H9 (cell line): Measurements from ENCODE around the gene FBXL7. TPM values are rescaled to one million over a fixed set of nuclear protein-coding genes. Genes with fewer than 3 reads are reported as not detected.

Experiments
- DNase-seq: peaks from one replicate; pipeline ENCODE4 v3.0.0-alpha.2; 2017
- H2AFZ ChIP-seq: one replicate; pipeline ENCODE4 v1.6.1; 2013; ENCODE audit warnings: mild to moderate bottlenecking, low read length, control low read depth, moderate library complexity
- H2AK5ac ChIP-seq: 2 replicates; pipeline ENCODE4 v1.6.1; 2013; ENCODE audit warnings: low read length, control low read depth, mixed read lengths; ENCODE audit not compliant: insufficient read length
- H2BK120ac ChIP-seq: one replicate; pipeline ENCODE4 v1.6.1; 2013; ENCODE audit warnings: low read depth, mild to moderate bottlenecking, low read length, control low read depth, inconsistent platforms; ENCODE audit not compliant: poor library complexity, severe bottlenecking
- H2BK12ac ChIP-seq: 2 replicates; pipeline ENCODE4 v1.6.1; 2013; ENCODE audit warnings: low read length, control low read depth, mixed read lengths, low read depth; ENCODE audit not compliant: insufficient read length
- H2BK15ac ChIP-seq: 2 replicates; pipeline ENCODE4 v1.6.1; 2013; ENCODE audit warnings: low read depth, low read length, control low read depth
- H2BK20ac ChIP-seq: one replicate; pipeline ENCODE4 v1.6.1; 2013; ENCODE audit warnings: low read depth, mild to moderate bottlenecking, low read length, control low read depth, inconsistent platforms; ENCODE audit not compliant: poor library complexity, severe bottlenecking
- H2BK5ac ChIP-seq: 2 replicates; pipeline ENCODE4 v1.6.1; 2013; ENCODE audit warnings: low read length, control low read depth, mixed read lengths; ENCODE audit not compliant: insufficient read length
- H3K14ac ChIP-seq: 2 replicates; pipeline ENCODE4 v1.6.1; 2013; ENCODE audit warnings: low read length, control low read depth; ENCODE audit not compliant: insufficient read depth
- H3K18ac ChIP-seq: 2 replicates; pipeline ENCODE4 v1.6.1; 2013; ENCODE audit warnings: low read depth, mild to moderate bottlenecking, mixed read lengths, low read length, control low read depth; ENCODE audit not compliant: insufficient read length
- H3K23ac ChIP-seq: 2 replicates; pipeline ENCODE4 v1.6.1; 2013; ENCODE audit warnings: low read length, control low read depth, mixed read lengths, low read depth; ENCODE audit not compliant: insufficient read length
- H3K23me2 ChIP-seq: 2 replicates; pipeline ENCODE4 v1.6.1; 2013; ENCODE audit warnings: low read depth, mild to moderate bottlenecking, mixed read lengths, low read length, control low read depth; ENCODE audit not compliant: insufficient read length, poor library complexity, severe bottlenecking
- H3K27ac ChIP-seq: 2 replicates; pipeline ENCODE4 v1.5.1; 2013; ENCODE audit warnings: low read length, control low read depth, mixed read lengths, low read depth; ENCODE audit not compliant: insufficient read length
- H3K27me3 ChIP-seq: 2 replicates; pipeline ENCODE4 v1.6.1; 2013; ENCODE audit warnings: low read length, control low read depth, inconsistent platforms; ENCODE audit not compliant: insufficient read depth
- H3K4ac ChIP-seq: 2 replicates; pipeline ENCODE4 v1.6.1; 2013; ENCODE audit warnings: low read depth, mild to moderate bottlenecking, control low read depth, inconsistent platforms, low read length, moderate library complexity
- H3K4me1 ChIP-seq: 2 replicates; pipeline ENCODE4 v1.6.1; 2013; ENCODE audit warnings: low read length, control low read depth, inconsistent platforms; ENCODE audit not compliant: insufficient read depth
- H3K4me2 ChIP-seq: 2 replicates; pipeline ENCODE4 v1.6.1; 2013; ENCODE audit warnings: low read length, control low read depth, mixed read lengths; ENCODE audit not compliant: insufficient read length, insufficient read depth
- H3K56ac ChIP-seq: 2 replicates; pipeline ENCODE4 v1.6.1; 2013; ENCODE audit warnings: low read depth, mild to moderate bottlenecking, mixed read lengths, low read length, control low read depth; ENCODE audit not compliant: insufficient read length
- H3K79me1 ChIP-seq: 2 replicates; pipeline ENCODE4 v1.6.1; 2013; ENCODE audit warnings: low read depth, mild to moderate bottlenecking, moderate library complexity, low read length, control low read depth, inconsistent platforms; ENCODE audit not compliant: insufficient read depth, poor library complexity, severe bottlenecking
- H3K79me2 ChIP-seq: 2 replicates; pipeline ENCODE4 v1.6.1; 2013; ENCODE audit warnings: low read length, control low read depth, inconsistent platforms; ENCODE audit not compliant: insufficient read depth
- H3K9ac ChIP-seq: 2 replicates; pipeline ENCODE4 v1.6.1; 2013; ENCODE audit warnings: low read length, control low read depth, mixed read lengths; ENCODE audit not compliant: insufficient read length; ENCODE audit errors: extremely low read depth
- H3K9me3 ChIP-seq: one replicate; pipeline ENCODE4 v1.6.1; 2013; ENCODE audit warnings: low read depth, low read length, inconsistent platforms; ENCODE audit not compliant: control insufficient read depth
- H3T11ph ChIP-seq: one replicate; pipeline ENCODE4 v1.6.1; 2013; ENCODE audit warnings: mild to moderate bottlenecking, low read length, control low read depth, inconsistent platforms
- H4K20me1 ChIP-seq: one replicate; pipeline ENCODE4 v1.6.1; 2013; ENCODE audit not compliant: control insufficient read depth, insufficient read length, insufficient read depth
- H4K5ac ChIP-seq: 2 replicates; pipeline ENCODE4 v1.6.1; 2013; ENCODE audit warnings: low read depth, mild to moderate bottlenecking, mixed read lengths, low read length, control low read depth; ENCODE audit not compliant: insufficient read length
- H4K8ac ChIP-seq: replicated peaks from 2 replicates; pipeline ENCODE4 v1.6.1; 2013; ENCODE audit warnings: low read length, control low read depth, mixed read lengths, low read depth; ENCODE audit not compliant: insufficient read length
- H4K91ac ChIP-seq: 2 replicates; pipeline ENCODE4 v1.6.1; 2013; ENCODE audit warnings: low read depth, mild to moderate bottlenecking, moderate library complexity, mixed read lengths, low read length, control low read depth; ENCODE audit not compliant: insufficient read length
- H3K27ac Mint-ChIP-seq, 3 experiments: 2 replicates in 2 of 3; 3 replicates in 1 of 3; pipeline ENCODE4 v1.8.0; 2020 to 2021; ENCODE audit warnings: mixed read lengths in 3 of 3, mild to moderate bottlenecking in 1 of 3, moderate library complexity in 1 of 3
- H3K27me3 Mint-ChIP-seq: 2 replicates; pipeline ENCODE4 v1.8.0; 2021; ENCODE audit warnings: low read depth, mild to moderate bottlenecking, moderate library complexity, mixed read lengths
- H3K36me3 Mint-ChIP-seq, 3 experiments: 2 replicates in 2 of 3; 3 replicates in 1 of 3; pipeline ENCODE4 v1.8.0; 2020 to 2021; ENCODE audit warnings: low read depth in 3 of 3, mixed read lengths in 3 of 3; ENCODE audit not compliant: insufficient read depth in 1 of 3
- H3K4me1 Mint-ChIP-seq, 2 experiments: 2 replicates each; pipeline ENCODE4 v1.8.0; 2020; ENCODE audit warnings: mixed read lengths in 2 of 2
- H3K4me3 Mint-ChIP-seq, 2 experiments: 2 replicates in 1 of 2; 3 replicates in 1 of 2; pipeline ENCODE4 v1.8.0; 2020 to 2021; ENCODE audit warnings: mild to moderate bottlenecking in 2 of 2, mixed read lengths in 2 of 2, moderate library complexity in 1 of 2
- H3K9me3 Mint-ChIP-seq, 2 experiments: 2 replicates in 1 of 2; 3 replicates in 1 of 2; pipeline ENCODE4 v1.8.0; 2020; ENCODE audit warnings: mild to moderate bottlenecking in 2 of 2, mixed read lengths in 2 of 2, moderate library complexity in 1 of 2
- WGBS: extraction: QIAGEN DNeasy Blood & Tissue Kit; methylation state at CpG from one replicate; pipeline ENCODE4 v1.1.7; 2013; ENCODE audit warnings: missing lambda C conversion rate, low lambda C conversion rate, mixed read lengths; ENCODE audit not compliant: insufficient read length; ENCODE audit errors: extremely low coverage; 5-methylcytosine and 5-hydroxymethylcytosine counted together
- total RNA-seq: library from RNA; stranded (reverse); gene quantifications from 2 replicates; pipeline ENCODE4 v1.2.1, GENCODE V29; 2021
- TF ChIP-seq, protein P1 (sequence below): fragments of 200-600 bp; sonication (generic); conservative IDR thresholded peaks from 3 replicates; pipeline ENCODE4 v1.8.0; 2021; ENCODE audit warnings: antibody characterized with exemption, mild to moderate bottlenecking

FBXL7 gene
- total RNA-seq, 1 experiment from 2014 or later = 14.6 TPM

DNA sequence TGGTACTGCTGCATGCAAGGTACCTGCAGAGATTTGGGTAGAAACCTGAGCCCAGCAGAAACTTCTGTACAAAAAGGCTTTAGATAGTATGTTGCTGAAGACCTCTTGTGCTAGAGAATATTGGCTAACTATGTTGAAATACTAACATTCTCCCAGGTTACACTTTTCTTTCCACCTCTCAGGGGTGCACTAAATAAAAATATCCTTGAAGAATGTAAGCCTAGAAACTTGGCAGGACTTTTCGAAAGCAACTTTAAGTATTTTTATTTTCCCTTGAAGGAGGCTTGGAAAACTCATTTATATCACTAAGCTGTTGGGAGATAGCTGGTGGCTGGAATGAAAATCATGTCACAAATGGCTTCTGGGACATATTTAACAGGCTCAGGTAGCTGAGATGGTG is 50.0 kb downstream of the FBXL7 start:
- WGBS = no CpG with 5 or more reads among the region's 1 CpG
- Histone ChIP-seq H3K23me2 (no peaks in the 10 kb centered on the region), H3K27ac (no peak overlapping the region), H2BK20ac (no peak overlapping the region), H2AFZ (no peak overlapping the region), H3K4me1 (peaks cover 25% of the 10 kb centered on the region), H3K23ac (no peak overlapping the region), H3K4ac (no peak overlapping the region), H2BK12ac (no peak overlapping the region), H3K56ac (no peak overlapping the region), H3K9me3 (no peaks in the 10 kb centered on the region), H2AK5ac (no peak overlapping the region), H3K4me2 (no peak overlapping the region), H2BK15ac (no peak overlapping the region), H3K18ac (no peak overlapping the region), H2BK120ac (no peak overlapping the region), H3K79me2 (no peaks in the 10 kb centered on the region; the same call in 1 of the 2 replicates), H3K79me1 (no peaks in the 10 kb centered on the region), H4K5ac (no peak overlapping the region), H4K8ac (no peak overlapping the region), H3K9ac (no peak overlapping the region), H4K20me1 (no peaks in the 10 kb centered on the region), H3K27me3 (no peaks in the 10 kb centered on the region), H3K14ac (no peak overlapping the region), H2BK5ac (no peak overlapping the region), H3T11ph (no peak overlapping the region), H4K91ac (no peak overlapping the region)
- Mint-ChIP-seq H3K27me3 (no peaks in the 10 kb centered on the region), H3K9me3 (peaks cover 23 to 30% of the 10 kb centered on the region in 2 experiments), H3K4me1 (peaks cover 60 to 67% of the 10 kb centered on the region in 2 experiments), H3K4me3 (no peak overlapping the region), H3K27ac (peak overlapping the region; percentile 42 to 63 (median 62); a peak in 3 of 7 replicates), H3K36me3 (peaks cover 28 to 35% (median 33%) of the 10 kb centered on the region in 3 experiments)
- no peak for DNase-seq
- TF ChIP-seq, protein P1, sequence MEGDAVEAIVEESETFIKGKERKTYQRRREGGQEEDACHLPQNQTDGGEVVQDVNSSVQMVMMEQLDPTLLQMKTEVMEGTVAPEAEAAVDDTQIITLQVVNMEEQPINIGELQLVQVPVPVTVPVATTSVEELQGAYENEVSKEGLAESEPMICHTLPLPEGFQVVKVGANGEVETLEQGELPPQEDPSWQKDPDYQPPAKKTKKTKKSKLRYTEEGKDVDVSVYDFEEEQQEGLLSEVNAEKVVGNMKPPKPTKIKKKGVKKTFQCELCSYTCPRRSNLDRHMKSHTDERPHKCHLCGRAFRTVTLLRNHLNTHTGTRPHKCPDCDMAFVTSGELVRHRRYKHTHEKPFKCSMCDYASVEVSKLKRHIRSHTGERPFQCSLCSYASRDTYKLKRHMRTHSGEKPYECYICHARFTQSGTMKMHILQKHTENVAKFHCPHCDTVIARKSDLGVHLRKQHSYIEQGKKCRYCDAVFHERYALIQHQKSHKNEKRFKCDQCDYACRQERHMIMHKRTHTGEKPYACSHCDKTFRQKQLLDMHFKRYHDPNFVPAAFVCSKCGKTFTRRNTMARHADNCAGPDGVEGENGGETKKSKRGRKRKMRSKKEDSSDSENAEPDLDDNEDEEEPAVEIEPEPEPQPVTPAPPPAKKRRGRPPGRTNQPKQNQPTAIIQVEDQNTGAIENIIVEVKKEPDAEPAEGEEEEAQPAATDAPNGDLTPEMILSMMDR = no peak
